Measurements from ENCODE around the gene NMNAT3.
"Not testable (repeated sequence)": the region's sequence is repeated elsewhere in the genome, so short reads cannot be mapped to it uniquely, and the experiment has no call there.

DNA sequence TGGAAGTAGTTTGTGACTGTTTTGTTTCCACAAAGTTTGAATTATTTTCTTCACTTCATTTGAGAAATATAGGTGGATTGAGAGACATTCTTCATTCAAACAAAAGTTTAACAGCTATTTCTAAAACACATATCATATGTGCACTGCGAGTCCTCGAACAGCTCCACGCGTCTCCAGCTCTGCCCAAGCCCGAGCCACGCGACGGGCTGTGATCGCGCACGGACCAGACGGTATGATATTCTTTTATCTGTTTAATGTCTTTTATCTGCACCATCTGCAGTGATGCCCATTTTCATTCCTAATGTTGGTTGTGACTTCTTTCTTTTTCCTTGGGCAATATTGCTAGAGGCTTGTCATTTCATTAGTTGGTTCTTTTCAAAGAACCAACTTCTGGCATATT, 94.1 kb downstream of the NMNAT3 start:
- TF ChIP-seq POLR2A (IDR thresholded peaks at IDR 0.05); CTCF (IDR thresholded peaks at IDR 0.05 in 4 of 5, conservative IDR thresholded peaks at IDR 0.05 in 1 of 5): not testable (repeated sequence)
